ENCODE measurements around the gene MAFB.
A peak's percentile ranks its signal among the peaks of the same experiment; 100 is the strongest.

MAFB gene

GRCh38 chr20:40702504-40702903 is 13.5 kb upstream of the MAFB start:
- DNase-seq: no peak

- no peak for DNase-seq
These were observed 9.7 kb upstream of the MAFB start for GRCh38 chr20:40698744-40699143.

GRCh38 chr20:40698281-40698680 is 9.2 kb upstream of the MAFB start:
- no peak for DNase-seq

GRCh38 chr20:40697541-40697940 is 8.5 kb upstream of the MAFB start:
- no peak for DNase-seq

GRCh38 chr20:40695214-40695613 is 6.2 kb upstream of the MAFB start:
- DNase-seq: no peak

GRCh38 chr20:40694246-40694645 is 5.2 kb upstream of the MAFB start:
- DNase-seq: no peak

GRCh38 chr20:40692240-40693011 is 3.4 kb upstream of the MAFB start:
- DNase-seq: no peak

- DNase-seq: no peak
These were observed 2.7 kb upstream of the MAFB start for GRCh38 chr20:40691566-40692239.

GRCh38 chr20:40690836-40691565 is 2.0 kb upstream of the MAFB start:
- DNase-seq: no peak

GRCh38 chr20:40689943-40690835 is 1.2 kb upstream of the MAFB start:
- peak; percentile 67 to 85 for DNase-seq

- no peak for DNase-seq
These were observed 622 bp downstream of the MAFB start for GRCh38 chr20:40688129-40689099.

- DNase-seq: no peak
These were observed 1.5 kb downstream of the MAFB start for GRCh38 chr20:40687384-40688128.

- DNase-seq: no peak
These were observed 2.1 kb downstream of the MAFB start for GRCh38 chr20:40686893-40687292.

GRCh38 chr20:40686434-40686882 is 2.6 kb downstream of the MAFB start:
- no peak for DNase-seq

GRCh38 chr20:40685349-40685748 is 3.7 kb downstream of the MAFB start:
- no peak for DNase-seq

- no peak for DNase-seq
These were observed 5.2 kb downstream of the MAFB start for GRCh38 chr20:40683894-40684268.

- DNase-seq: no peak
These were observed 5.7 kb downstream of the MAFB start for GRCh38 chr20:40683221-40683893.

GRCh38 chr20:40682104-40682981 is 6.7 kb downstream of the MAFB start:
- no peak for DNase-seq

GRCh38 chr20:40681684-40682083 is 7.4 kb downstream of the MAFB start:
- no peak for DNase-seq

All from stimulated activated CD4-positive, alpha-beta T cell treated with anti-CD3 and anti-CD28 coated beads, Interleukin-2, amount 100 ng/mL, for 24 hours (primary cell).